ENCODE measurements around the gene CRTC3.

GRCh38 chr15:90562669-90563068, 32.9 kb downstream of the CRTC3 start:
- TF ChIP-seq CTCF (conservative IDR thresholded peaks at IDR 0.05; ENCODE audit: low read length) (no peak), EZH2phosphoT487 (IDR thresholded peaks at IDR 0.05; ENCODE audit: borderline replicate concordance, low read depth, low read length) (no peak)

Data from OCI-LY7 (cell line).